Brain microvascular endothelial cell (primary cell): ENCODE results near the gene MPND.

ENCODE experiments used
- DNase-seq: peaks from one replicate; pipeline ENCODE4 v3.0.0-alpha.2; 2020
- H3K27ac ChIP-seq: fragments of 250-450 bp; sonication (Bioruptor Pico); 2 replicates; pipeline ENCODE4 v1.5.1; 2020; ENCODE audit warnings: mild to moderate bottlenecking, moderate library complexity
- H3K27me3 ChIP-seq: fragments of 250-450 bp; sonication (Bioruptor Pico); replicated peaks from 2 replicates; pipeline ENCODE4 v1.5.1; 2020; ENCODE audit warnings: mild to moderate bottlenecking
- H3K36me3 ChIP-seq: fragments of 250-450 bp; sonication (Bioruptor Pico); replicated peaks from 2 replicates; pipeline ENCODE4 v1.5.1; 2020; ENCODE audit warnings: mild to moderate bottlenecking
- H3K4me3 ChIP-seq: 2 replicates; pipeline ENCODE4 v1.5.1; 2011; ENCODE audit warnings: low read depth, mild to moderate bottlenecking, control low read depth, low read length, moderate library complexity
- CTCF ChIP-seq: IDR thresholded peaks from 2 replicates; pipeline ENCODE4 v1.5.1; 2011; ENCODE audit warnings: low read depth, mild to moderate bottlenecking, moderate library complexity, low read length, control low read depth, inconsistent platforms; ENCODE audit errors: missing control alignments
- in situ Hi-C: cut with HindIII; loops from 2 replicates; pipeline ENCODE4 v1.10.0; 2017; ENCODE audit warnings: low sequenced_read_pairs, low pct_ligation_motif_present

Gene MPND

GRCh38 chr19:4362101-4362828 is 18.9 kb downstream of the MPND start:
- in situ Hi-C loops, result no loop called here
- no peak for TF ChIP-seq CTCF
- no peak for DNase-seq
- H3K27me3 ChIP-seq, result no peaks in the 10 kb centered on the region
- no peak overlapping the region for H3K4me3 ChIP-seq
- peaks cover 64% of the 10 kb centered on the region for H3K36me3 ChIP-seq
- no peak overlapping the region for H3K27ac ChIP-seq

GRCh38 chr19:4362831-4363545 is 19.6 kb downstream of the MPND start:
- in situ Hi-C loops, result no loop called here
- Histone ChIP-seq H3K27ac (no peak overlapping the region), H3K4me3 (no peak overlapping the region), H3K27me3 (no peaks in the 10 kb centered on the region), H3K36me3 (peaks cover 69% of the 10 kb centered on the region)
- DNase-seq, result no peak
- peak; percentile 47 for TF ChIP-seq CTCF

- Histone ChIP-seq H3K4me3 (no peak overlapping the region), H3K27me3 (no peaks in the 10 kb centered on the region), H3K27ac (no peak overlapping the region), H3K36me3 (peaks cover 75% of the 10 kb centered on the region)
- no peak for DNase-seq
- in situ Hi-C loops, result no loop called here
- TF ChIP-seq CTCF, result no peak
Observed at GRCh38 chr19:4363571-4364304, 20.4 kb downstream of the MPND start.

GRCh38 chr19:4365341-4365740 is 22.0 kb downstream of the MPND start:
- Histone ChIP-seq H3K27ac (no peak overlapping the region), H3K27me3 (no peaks in the 10 kb centered on the region), H3K4me3 (no peak overlapping the region), H3K36me3 (peaks cover 64% of the 10 kb centered on the region)
- DNase-seq, result no peak
- in situ Hi-C loops, result no loop called here
- TF ChIP-seq CTCF, result no peak

GRCh38 chr19:4365791-4366665 is 22.7 kb downstream of the MPND start:
- in situ Hi-C loops, result no loop called here
- Histone ChIP-seq H3K36me3 (peaks cover 59% of the 10 kb centered on the region), H3K27me3 (no peaks in the 10 kb centered on the region), H3K4me3 (no peak overlapping the region), H3K27ac (no peak overlapping the region)
- TF ChIP-seq CTCF, result no peak
- no peak for DNase-seq
